HEK293 (cell line): ENCODE measurements around the gene SLC2A9.

Experiments used
- SALL2 ChIP-seq: fragments of 450-650 bp; formaldehyde crosslinking; IDR thresholded peaks from 2 replicates; pipeline ENCODE4 v1.5.0; 2017; ENCODE audit warnings: missing biosample characterization, mild to moderate bottlenecking, missing genetic modification characterization, borderline replicate concordance
- TF ChIP-seq, protein P1 (sequence below): fragments of 450-650 bp; formaldehyde crosslinking; IDR thresholded peaks from 2 replicates; pipeline ENCODE4 v1.5.1; 2016; ENCODE audit warnings: missing biosample characterization, missing genetic modification characterization
- TF ChIP-seq, protein P2 (sequence below): IDR thresholded peaks from 2 replicates; pipeline ENCODE4 v1.6.1; 2011; ENCODE audit warnings: mild to moderate bottlenecking, low read depth, low read length, borderline replicate concordance

DNA sequence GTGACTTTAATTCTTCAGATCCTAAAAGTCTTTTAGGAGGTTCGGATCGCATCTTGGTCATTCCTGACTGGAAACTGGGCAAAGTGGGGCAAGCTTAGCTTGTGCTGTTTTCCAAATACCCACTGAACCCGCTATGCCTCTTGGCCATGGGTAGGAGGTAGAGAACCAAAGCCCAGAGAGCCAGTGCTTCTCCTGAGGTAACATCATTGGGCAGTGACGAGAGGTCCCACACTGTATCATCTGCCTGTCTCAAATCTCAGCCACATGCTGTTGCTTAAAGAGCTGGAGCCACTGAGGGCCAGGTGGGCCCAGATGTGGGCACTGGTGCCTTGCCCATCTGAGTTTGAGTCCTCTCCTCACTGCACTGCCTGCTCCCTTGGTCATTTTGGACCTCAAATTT lies 68.2 kb downstream of the SLC2A9 start:
- TF ChIP-seq, protein P1, sequence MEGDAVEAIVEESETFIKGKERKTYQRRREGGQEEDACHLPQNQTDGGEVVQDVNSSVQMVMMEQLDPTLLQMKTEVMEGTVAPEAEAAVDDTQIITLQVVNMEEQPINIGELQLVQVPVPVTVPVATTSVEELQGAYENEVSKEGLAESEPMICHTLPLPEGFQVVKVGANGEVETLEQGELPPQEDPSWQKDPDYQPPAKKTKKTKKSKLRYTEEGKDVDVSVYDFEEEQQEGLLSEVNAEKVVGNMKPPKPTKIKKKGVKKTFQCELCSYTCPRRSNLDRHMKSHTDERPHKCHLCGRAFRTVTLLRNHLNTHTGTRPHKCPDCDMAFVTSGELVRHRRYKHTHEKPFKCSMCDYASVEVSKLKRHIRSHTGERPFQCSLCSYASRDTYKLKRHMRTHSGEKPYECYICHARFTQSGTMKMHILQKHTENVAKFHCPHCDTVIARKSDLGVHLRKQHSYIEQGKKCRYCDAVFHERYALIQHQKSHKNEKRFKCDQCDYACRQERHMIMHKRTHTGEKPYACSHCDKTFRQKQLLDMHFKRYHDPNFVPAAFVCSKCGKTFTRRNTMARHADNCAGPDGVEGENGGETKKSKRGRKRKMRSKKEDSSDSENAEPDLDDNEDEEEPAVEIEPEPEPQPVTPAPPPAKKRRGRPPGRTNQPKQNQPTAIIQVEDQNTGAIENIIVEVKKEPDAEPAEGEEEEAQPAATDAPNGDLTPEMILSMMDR (tag by site-specific recombination) = no peak
- no peak for TF ChIP-seq SALL2 (tag by site-specific recombination)
- TF ChIP-seq, protein P2, sequence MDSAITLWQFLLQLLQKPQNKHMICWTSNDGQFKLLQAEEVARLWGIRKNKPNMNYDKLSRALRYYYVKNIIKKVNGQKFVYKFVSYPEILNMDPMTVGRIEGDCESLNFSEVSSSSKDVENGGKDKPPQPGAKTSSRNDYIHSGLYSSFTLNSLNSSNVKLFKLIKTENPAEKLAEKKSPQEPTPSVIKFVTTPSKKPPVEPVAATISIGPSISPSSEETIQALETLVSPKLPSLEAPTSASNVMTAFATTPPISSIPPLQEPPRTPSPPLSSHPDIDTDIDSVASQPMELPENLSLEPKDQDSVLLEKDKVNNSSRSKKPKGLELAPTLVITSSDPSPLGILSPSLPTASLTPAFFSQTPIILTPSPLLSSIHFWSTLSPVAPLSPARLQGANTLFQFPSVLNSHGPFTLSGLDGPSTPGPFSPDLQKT = no peak
